Measurements from ENCODE around the gene PPP1R15B. TPM values are rescaled to one million over a fixed set of nuclear protein-coding genes. Genes with fewer than 3 reads are reported as not detected.
"Not testable (repeated sequence)": the region's sequence is repeated elsewhere in the genome, so short reads cannot be mapped to it uniquely, and the experiment has no call there.

PPP1R15B gene
- total and polyA plus RNA-seq, 10 of the 15 experiments (the other 5 are each of a cell fraction or from before 2014, with no cell fraction given): 13.9 to 38.1 (median 26.5) TPM

- no peak for TF ChIP-seq PBX3 (IDR thresholded peaks at IDR 0.05; ENCODE audit: insufficient replicate concordance, low read depth, low read length)
- no peak for TF ChIP-seq ZNF207 (IDR thresholded peaks at IDR 0.05; ENCODE audit: borderline replicate concordance)
- no peak for TF ChIP-seq FOXM1 (IDR thresholded peaks at IDR 0.05; ENCODE audit: low read depth, low read length)
- no peak for TF ChIP-seq ASH2L (IDR thresholded peaks at IDR 0.05; ENCODE audit: borderline replicate concordance, low read depth)
- TF ChIP-seq ZNF274 (IDR thresholded peaks at IDR 0.05; ENCODE audit: insufficient read depth, insufficient read length): no peak
- TF ChIP-seq, protein P1, sequence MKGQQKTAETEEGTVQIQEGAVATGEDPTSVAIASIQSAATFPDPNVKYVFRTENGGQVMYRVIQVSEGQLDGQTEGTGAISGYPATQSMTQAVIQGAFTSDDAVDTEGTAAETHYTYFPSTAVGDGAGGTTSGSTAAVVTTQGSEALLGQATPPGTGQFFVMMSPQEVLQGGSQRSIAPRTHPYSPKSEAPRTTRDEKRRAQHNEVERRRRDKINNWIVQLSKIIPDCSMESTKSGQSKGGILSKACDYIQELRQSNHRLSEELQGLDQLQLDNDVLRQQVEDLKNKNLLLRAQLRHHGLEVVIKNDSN (IDR thresholded peaks at IDR 0.05; ENCODE audit: borderline replicate concordance, extremely low read length, insufficient read depth, low read depth, low read length): no peak
- no peak for TF ChIP-seq NFYB (IDR thresholded peaks at IDR 0.05; ENCODE audit: insufficient read depth, low read depth, low read length)
- no peak for TF ChIP-seq IKZF2 (IDR thresholded peaks at IDR 0.05)
- TF ChIP-seq HDGF (IDR thresholded peaks at IDR 0.05): no peak
Measured at GRCh38 chr1:204426035-204426436, 14.4 kb upstream of the PPP1R15B start (continued).

DNA sequence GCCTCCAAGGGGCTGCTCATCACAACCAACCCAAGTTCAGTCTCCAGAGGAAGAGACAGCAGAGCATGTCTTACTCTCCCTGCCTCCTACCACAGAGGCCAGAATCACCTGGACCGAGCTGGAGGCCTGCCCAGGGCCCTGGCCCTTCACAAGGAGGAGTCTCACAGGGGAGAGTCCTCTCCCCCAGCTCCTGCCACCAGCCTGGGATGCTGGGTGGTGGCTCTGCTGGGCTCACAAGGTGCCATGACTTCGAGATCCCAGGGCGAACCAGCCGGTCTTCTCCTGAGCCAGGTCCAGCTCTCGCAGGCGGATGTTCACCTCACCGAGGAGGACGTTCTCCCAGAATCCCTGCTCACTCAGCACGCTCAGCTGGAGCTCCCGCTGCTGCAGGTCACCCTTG, 13.0 kb upstream of the PPP1R15B start:
- 98% methylated on average over 10 of the region's 10 CpGs for WGBS (ENCODE audit: insufficient coverage, insufficient replicate concordance, low lambda C conversion rate, missing lambda C conversion rate)
- no peak for DNase-seq (ENCODE audit: low read depth, low spot score)
- Histone ChIP-seq H3K79me2 (ENCODE audit: control insufficient read depth, insufficient read depth, low read length) (no peaks in the 10 kb centered on the region), H3K4me2 (ENCODE audit: control insufficient read depth, insufficient read depth) (no peak overlapping the region), H3K9me3 (replicated peaks; ENCODE audit: control insufficient read depth, insufficient read depth, low read length) (no peaks in the 10 kb centered on the region), H3K27me3 (replicated peaks in 1 of 2; ENCODE audit: control insufficient read depth in 2 of 2, insufficient read depth in 2 of 2, low read length in 1 of 2) (no peaks in the 10 kb centered on the region), H3K4me3 (no peak overlapping the region), H2AFZ (ENCODE audit: control insufficient read depth, low read depth, low read length) (no peak overlapping the region), H4K20me1 (ENCODE audit: control insufficient read depth, insufficient read depth) (no peaks in the 10 kb centered on the region), H3K4me1 (ENCODE audit: control insufficient read depth, insufficient read depth, low read length) (no peaks in the 10 kb centered on the region), H3K36me3 (ENCODE audit: control insufficient read depth in 2 of 2, insufficient read depth in 2 of 2, low read length in 1 of 2) (peaks cover 8 to 21% of the 10 kb centered on the region in 2 experiments), H3K9ac (ENCODE audit: control insufficient read depth, insufficient read depth, low read length) (no peak overlapping the region), H3K27ac (ENCODE audit: control insufficient read depth, insufficient read depth) (no peak overlapping the region)
- RAD21 ChIA-PET (ENCODE audit: unreplicated experiment): no interaction called here
- no peak for TF ChIP-seq RAD51 (IDR thresholded peaks at IDR 0.05)
- TF ChIP-seq ZNF274 (IDR thresholded peaks at IDR 0.05; ENCODE audit: insufficient read depth, insufficient read length): no peak
- in situ Hi-C loops (cut with MboI) (no loop called here), intact Hi-C loops (cut with micrococcal nuclease; ENCODE audit: unreplicated experiment) (no loop called here)
- SMC1A ChIA-PET (ENCODE audit: uncharacterized antibody, unreplicated experiment): interaction anchor here (0.6 to 33.8 kb wide), 2 partner anchors 75 to 542 kb away, joined by 3 to 939 read pairs; partner anchors contain the start of gene PIK3C2B
- FAIRE-seq: no peak
- no TSS peak for BruUV-seq (replicated peaks)
- no peak for ATAC-seq
- CTCF ChIA-PET: interaction anchor here (51.8 kb wide), 1 partner anchor 66 kb away, joined by 2021 read pairs; the partner anchor contains the start of gene PIK3C2B
- POLR2A ChIA-PET: interaction anchor here (0.7 to 1.3 kb wide), 2 partner anchors 10 to 81 kb away, joined by 4 to 6 read pairs; no protein-coding TSS in a partner anchor

GRCh38 chr1:204422061-204422705, 10.6 kb upstream of the PPP1R15B start:
- WGBS (ENCODE audit: insufficient coverage, insufficient replicate concordance, low lambda C conversion rate, missing lambda C conversion rate): 78% methylated on average over 8 of the region's 8 CpGs
- H3K9ac ChIP-seq (ENCODE audit: control insufficient read depth, insufficient read depth, low read length); FAIRE-seq; H3K4me2 ChIP-seq (ENCODE audit: control insufficient read depth, insufficient read depth); intact Hi-C loops (cut with micrococcal nuclease; ENCODE audit: unreplicated experiment); H3K4me1 ChIP-seq (ENCODE audit: control insufficient read depth, insufficient read depth, low read length); BruUV-seq (replicated peaks); H3K9me3 ChIP-seq (replicated peaks; ENCODE audit: control insufficient read depth, insufficient read depth, low read length); H2AFZ ChIP-seq (ENCODE audit: control insufficient read depth, low read depth, low read length); DNase-seq (ENCODE audit: low read depth, low spot score); H3K79me2 ChIP-seq (ENCODE audit: control insufficient read depth, insufficient read depth, low read length); H3K27ac ChIP-seq (ENCODE audit: control insufficient read depth, insufficient read depth); H4K20me1 ChIP-seq (ENCODE audit: control insufficient read depth, insufficient read depth); H3K4me3 ChIP-seq; H3K27me3 ChIP-seq (replicated peaks in 1 of 2; ENCODE audit: control insufficient read depth in 2 of 2, insufficient read depth in 2 of 2, low read length in 1 of 2); ATAC-seq; in situ Hi-C loops (cut with MboI): not testable (repeated sequence)
- ChIA-PET RAD21 (ENCODE audit: unreplicated experiment) (interaction anchor here (1.0 to 1.1 kb wide), 2 partner anchors 24 to 84 kb away, joined by 3 read pairs; no protein-coding TSS in a partner anchor), SMC1A (ENCODE audit: uncharacterized antibody, unreplicated experiment) (interaction anchor here (0.8 to 33.8 kb wide), 2 partner anchors 25 to 78 kb away, joined by 3 to 939 read pairs; partner anchors contain the start of gene PIK3C2B), CTCF (interaction anchor here (0.9 to 51.8 kb wide), 5 partner anchors 9 to 68 kb away, joined by 3 to 2021 read pairs (median 6); partner anchors contain the start of gene PIK3C2B), POLR2A (interaction anchor here (0.6 to 0.9 kb wide), 3 partner anchors 73 to 92 kb away, joined by 3 read pairs; no protein-coding TSS in a partner anchor)
- peaks cover 6 to 15% of the 10 kb centered on the region in 2 experiments for H3K36me3 ChIP-seq (ENCODE audit: control insufficient read depth in 2 of 2, insufficient read depth in 2 of 2, low read length in 1 of 2)

Measured in GM12878 (cell line).